ENCODE data around the gene HOXB6. TPM values are rescaled to one million over a fixed set of nuclear protein-coding genes. Genes with fewer than 3 reads are reported as not detected.
A peak's percentile ranks its signal among the peaks of the same experiment; 100 is the strongest.

The HOXB6 gene
- total and polyA plus RNA-seq, 3 experiments from 2014 or later = 0.22 to 0.37 TPM; not detected in 1

DNA sequence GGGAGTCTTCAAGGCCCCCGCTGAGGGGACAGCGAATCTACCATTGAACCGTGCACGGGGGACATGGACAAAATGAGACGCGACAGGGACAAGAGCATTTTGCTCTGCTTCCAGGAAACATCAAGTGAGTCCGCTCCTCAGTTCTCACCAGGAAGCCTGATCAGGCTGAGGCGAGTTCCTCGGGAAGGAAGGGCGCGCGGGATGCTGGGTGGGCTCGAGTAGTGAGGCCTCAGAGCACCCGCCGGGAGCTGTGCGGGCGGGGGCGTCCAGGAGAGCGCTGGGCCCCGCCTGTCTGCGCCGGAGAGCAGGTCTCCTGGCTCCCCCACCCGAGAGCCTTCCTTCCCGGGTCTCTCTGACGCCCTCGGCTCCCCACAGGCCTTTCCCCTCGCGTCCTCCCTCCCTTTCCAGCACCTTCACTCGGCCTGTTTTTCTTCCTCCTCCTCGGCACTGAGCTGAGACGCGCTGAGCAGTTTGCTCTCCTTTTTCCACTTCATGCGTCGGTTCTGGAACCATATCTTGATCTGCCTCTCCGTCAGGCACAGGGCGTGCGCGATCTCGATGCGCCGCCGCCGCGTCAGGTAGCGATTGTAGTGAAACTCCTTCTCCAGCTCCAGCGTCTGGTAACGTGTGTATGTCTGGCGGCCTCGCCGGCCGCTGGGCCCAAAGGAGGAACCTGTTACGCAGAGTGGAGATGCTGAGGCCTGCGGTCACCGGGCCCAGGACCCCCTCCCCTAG lies 8.6 kb downstream of the HOXB6 start:
- Mint-ChIP-seq H3K36me3 (no peaks in the 10 kb centered on the region), H3K4me3 (peak overlapping the region; percentile 56 to 89 (median 83)), H3K9me3 (no peaks in the 10 kb centered on the region), H3K27me3 (peaks cover 74 to 93% of the 10 kb centered on the region in 2 donors), H3K27ac (peak overlapping the region in 3 of 8 donors; percentile 15 to 47 (median 25)), H3K4me1 (peaks cover 45 to 49% (median 48%) of the 10 kb centered on the region in 3 donors)
- no peak for DNase-seq
- ChIA-PET CTCF (interaction anchor here (1.4 to 3.9 kb wide), 4 partner anchors 17 to 103 kb away, joined by 4 to 18 read pairs (median 4); no protein-coding TSS in a partner anchor), POLR2A (interaction anchor here (0.7 kb wide), 2 partner anchors 18 to 570 kb away, joined by 4 to 8 read pairs; no protein-coding TSS in a partner anchor)
- no peak overlapping the region for H3K4me3 ChIP-seq (ENCODE audit: low read length)
- no peaks in the 10 kb centered on the region for H3K36me3 ChIP-seq (ENCODE audit: insufficient read depth, low read length)
- H3K27me3 ChIP-seq (ENCODE audit: insufficient read depth, low read length, poor library complexity, severe bottlenecking) = peaks cover 74% of the 10 kb centered on the region
- no peaks in the 10 kb centered on the region for H3K9me3 ChIP-seq (ENCODE audit: low read length)
- no peak overlapping the region for H3K27ac ChIP-seq (ENCODE audit: low read depth, low read length)
- H3K4me1 ChIP-seq (ENCODE audit: insufficient read depth, low read length) = peaks cover 41% of the 10 kb centered on the region

DNA sequence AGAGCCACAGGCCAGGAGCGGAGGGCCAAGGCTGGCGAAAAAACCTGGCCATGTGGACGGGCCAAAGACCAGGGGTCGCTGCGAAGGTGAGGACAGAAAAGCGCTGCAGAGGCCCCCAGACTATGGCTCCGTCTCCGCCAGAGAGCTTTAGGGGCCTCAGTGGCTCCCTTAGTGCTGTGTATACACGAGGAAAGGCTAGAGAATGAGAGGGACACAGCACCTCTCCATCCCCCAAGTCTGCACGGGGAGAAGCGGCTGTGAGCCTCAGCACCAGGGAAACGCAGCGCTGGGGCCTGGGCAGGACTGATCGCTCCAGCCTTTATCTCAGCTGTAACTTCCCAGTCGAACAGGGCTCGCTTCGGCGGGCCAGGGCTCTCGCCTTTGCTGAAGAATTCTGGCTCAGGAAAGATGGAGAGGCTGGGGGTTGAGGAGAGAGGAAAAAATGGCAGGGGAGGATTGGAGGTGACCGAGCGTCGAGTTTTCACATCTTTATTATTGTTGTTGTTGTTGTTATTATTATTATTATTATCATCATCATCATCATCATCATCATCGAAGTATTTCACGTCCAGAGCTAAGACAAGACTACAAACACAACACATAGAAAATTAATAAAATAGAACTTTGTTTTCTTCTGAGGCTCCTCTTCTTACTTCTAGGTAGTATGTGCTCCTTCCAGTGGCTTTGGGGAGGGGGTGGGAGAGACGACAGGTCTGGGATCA lies 9.3 kb downstream of the HOXB6 start:
- Mint-ChIP-seq H3K27ac (peak overlapping the region in 1 of 8 donors; percentile 63), H3K4me3 (peak overlapping the region in 3 of 7 donors; percentile 23 to 56 (median 46)), H3K4me1 (peaks cover 45 to 49% (median 48%) of the 10 kb centered on the region in 3 donors), H3K27me3 (peaks cover 70 to 90% of the 10 kb centered on the region in 2 donors), H3K36me3 (no peaks in the 10 kb centered on the region), H3K9me3 (no peaks in the 10 kb centered on the region)
- no peaks in the 10 kb centered on the region for H3K9me3 ChIP-seq (ENCODE audit: low read length)
- no peak for DNase-seq
- peaks cover 41% of the 10 kb centered on the region for H3K4me1 ChIP-seq (ENCODE audit: insufficient read depth, low read length)
- no peaks in the 10 kb centered on the region for H3K36me3 ChIP-seq (ENCODE audit: insufficient read depth, low read length)
- no peak overlapping the region for H3K27ac ChIP-seq (ENCODE audit: low read depth, low read length)
- ChIA-PET CTCF (interaction anchor here (1.0 to 3.9 kb wide), 6 partner anchors 17 to 286 kb away, joined by 3 to 43 read pairs (median 4); no protein-coding TSS in a partner anchor), POLR2A (interaction anchor here (0.7 kb wide), 2 partner anchors 18 to 570 kb away, joined by 4 to 8 read pairs; no protein-coding TSS in a partner anchor)
- H3K27me3 ChIP-seq (ENCODE audit: insufficient read depth, low read length, poor library complexity, severe bottlenecking) = peaks cover 67% of the 10 kb centered on the region
- H3K4me3 ChIP-seq (ENCODE audit: low read length) = no peak overlapping the region

DNA sequence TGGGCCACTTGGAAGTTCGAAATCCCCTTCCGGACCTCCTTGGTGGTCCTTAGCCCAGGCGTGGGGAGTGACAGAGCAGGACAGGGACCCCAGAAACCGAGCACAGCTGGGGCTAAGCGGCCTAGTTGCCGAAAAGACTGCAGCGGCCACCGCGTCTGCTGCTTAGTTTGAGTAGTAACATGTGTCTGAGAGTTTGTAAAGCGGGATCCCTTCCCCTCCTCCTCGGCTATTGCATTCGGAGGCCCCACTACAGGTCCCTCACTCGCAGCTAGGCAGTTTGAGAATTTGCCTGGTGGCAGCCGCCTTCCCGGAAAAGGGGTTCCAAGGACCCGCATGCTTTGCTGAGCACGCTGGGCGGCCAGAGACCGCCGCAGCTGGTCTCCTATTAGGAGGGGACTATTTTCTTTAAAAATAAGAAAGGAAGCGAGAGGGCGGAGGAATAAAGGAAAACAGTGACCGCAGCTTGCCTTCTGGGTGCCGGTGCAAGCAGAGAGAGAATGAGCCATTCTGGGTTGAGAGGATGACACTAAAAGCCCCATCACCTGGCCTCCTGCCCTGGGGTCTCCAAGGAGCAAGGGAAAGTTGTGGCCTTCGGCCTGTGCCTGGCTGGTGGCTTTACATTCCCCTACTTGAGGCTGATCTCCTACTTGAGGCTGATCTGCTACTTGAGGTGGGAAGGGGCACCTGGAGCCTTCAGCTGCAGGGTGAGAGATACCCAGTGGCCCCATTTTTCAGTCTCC lies 10.1 kb downstream of the HOXB6 start:
- peaks cover 65 to 89% of the 10 kb centered on the region in 2 donors for H3K27me3 Mint-ChIP-seq
- H3K27ac Mint-ChIP-seq = no peak overlapping the region
- H3K36me3 Mint-ChIP-seq = no peaks in the 10 kb centered on the region
- H3K4me1 Mint-ChIP-seq = peaks cover 45 to 49% (median 48%) of the 10 kb centered on the region in 3 donors
- Histone ChIP-seq H3K27me3 (ENCODE audit: insufficient read depth, low read length, poor library complexity, severe bottlenecking) (peaks cover 62% of the 10 kb centered on the region), H3K27ac (ENCODE audit: low read depth, low read length) (no peak overlapping the region), H3K36me3 (ENCODE audit: insufficient read depth, low read length) (no peaks in the 10 kb centered on the region), H3K4me3 (ENCODE audit: low read length) (no peak overlapping the region), H3K9me3 (ENCODE audit: low read length) (no peaks in the 10 kb centered on the region), H3K4me1 (ENCODE audit: insufficient read depth, low read length) (peaks cover 41% of the 10 kb centered on the region)
- POLR2A ChIA-PET = no interaction called here
- DNase-seq = no peak
- CTCF ChIA-PET = interaction anchor here (1.0 to 3.9 kb wide), 5 partner anchors 18 to 285 kb away, joined by 3 to 43 read pairs (median 4); no protein-coding TSS in a partner anchor
- H3K4me3 Mint-ChIP-seq = peak overlapping the region in 1 of 7 donors; percentile 84
- no peaks in the 10 kb centered on the region for H3K9me3 Mint-ChIP-seq

DNA sequence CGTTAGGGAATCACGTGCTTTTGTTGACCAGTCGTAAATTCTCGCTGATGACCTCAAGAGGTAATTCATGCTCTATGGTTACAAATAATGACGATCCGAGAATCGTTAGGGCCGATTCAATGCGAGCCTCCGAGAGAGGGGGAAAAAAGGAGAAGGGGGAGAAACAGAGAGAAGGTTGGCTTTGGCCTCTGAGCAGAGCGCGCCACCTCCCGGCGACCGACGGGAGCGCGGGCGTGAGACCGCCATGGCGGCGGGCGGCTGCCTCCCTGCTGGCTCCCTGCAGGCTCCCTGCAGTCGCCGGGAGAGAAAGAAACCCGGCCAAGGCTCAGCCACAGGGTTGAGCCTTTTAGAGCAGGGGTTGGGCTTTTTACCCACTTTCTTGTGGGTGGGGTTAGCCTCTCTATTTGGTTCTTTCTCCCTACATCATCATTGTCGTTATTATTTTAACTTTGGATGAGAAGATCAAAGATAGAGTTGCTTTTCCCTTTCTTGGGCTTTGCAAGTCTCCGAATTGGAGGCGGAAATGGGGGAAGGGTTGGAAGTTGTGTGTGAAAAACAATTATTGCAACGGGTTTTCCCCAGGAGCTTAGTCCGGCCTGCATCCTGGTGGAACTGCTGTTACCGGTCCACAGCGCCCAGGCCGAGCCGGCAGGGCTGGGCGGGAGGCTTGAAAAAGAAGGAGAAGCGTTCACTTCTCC lies 10.8 kb downstream of the HOXB6 start:
- peak overlapping the region; percentile 61 for H3K4me3 ChIP-seq (ENCODE audit: low read length)
- POLR2A ChIA-PET = interaction anchor here (0.8 to 1.3 kb wide), 6 partner anchors 11 to 330 kb away, joined by 3 to 4 read pairs (median 3); no protein-coding TSS in a partner anchor
- H3K9me3 ChIP-seq (ENCODE audit: low read length) = no peaks in the 10 kb centered on the region
- H3K36me3 ChIP-seq (ENCODE audit: insufficient read depth, low read length) = no peaks in the 10 kb centered on the region
- Mint-ChIP-seq H3K36me3 (no peaks in the 10 kb centered on the region), H3K9me3 (no peaks in the 10 kb centered on the region), H3K4me3 (peak overlapping the region; percentile 77 to 91 (median 86)), H3K4me1 (peaks cover 45 to 48% (median 48%) of the 10 kb centered on the region in 3 donors), H3K27ac (peak overlapping the region in 1 of 8 donors; percentile 12), H3K27me3 (peaks cover 62 to 83% of the 10 kb centered on the region in 2 donors)
- peaks cover 41% of the 10 kb centered on the region for H3K4me1 ChIP-seq (ENCODE audit: insufficient read depth, low read length)
- CTCF ChIA-PET = interaction anchor here (0.9 to 3.9 kb wide), 25 partner anchors 11 to 568 kb away, joined by 3 to 43 read pairs (median 6); partner anchors contain the start of gene HOXB9
- no peak overlapping the region for H3K27ac ChIP-seq (ENCODE audit: low read depth, low read length)
- peak; percentile 70 to 84 (median 75) for DNase-seq
- peaks cover 56% of the 10 kb centered on the region for H3K27me3 ChIP-seq (ENCODE audit: insufficient read depth, low read length, poor library complexity, severe bottlenecking)

DNA sequence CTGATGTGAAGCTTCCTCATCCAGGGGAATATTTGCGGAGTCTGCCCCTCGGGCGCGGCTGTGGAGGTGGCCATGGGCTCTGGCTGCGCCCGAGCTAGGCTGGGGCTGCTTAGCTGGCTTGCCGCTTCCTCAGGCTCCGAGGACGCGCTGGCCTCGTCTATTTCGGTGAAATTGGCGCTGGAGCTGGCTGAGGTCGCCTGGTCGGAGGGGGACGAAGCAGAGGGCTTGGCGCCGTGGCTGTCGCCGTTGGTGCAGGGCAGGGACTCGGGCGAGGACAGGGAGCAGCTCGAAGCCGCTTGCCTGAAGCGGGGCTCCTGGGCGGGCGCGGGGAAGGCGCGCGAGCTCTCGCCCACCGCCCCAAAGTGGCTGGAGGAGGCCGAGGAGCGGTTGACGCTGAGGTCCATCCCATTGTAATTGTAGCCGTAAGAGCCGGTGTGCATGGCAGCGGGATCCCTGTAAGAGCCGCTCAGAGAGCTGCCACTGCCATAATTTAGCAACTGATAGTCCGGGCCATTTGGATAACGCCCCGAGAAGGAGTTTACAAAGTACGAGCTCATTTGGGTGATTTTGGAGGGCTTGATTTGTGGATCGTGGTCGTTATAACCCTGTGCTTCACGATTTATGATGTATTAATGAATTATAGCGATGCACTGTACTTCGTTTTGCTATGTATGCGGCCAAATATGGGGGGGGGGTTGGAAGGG lies 11.5 kb downstream of the HOXB6 start, which contains the start of gene HOXB5:
Gene HOXB5 (minus strand): TSS at position 654 of the 704 bp plus-strand sequence. CDS start 97 bp downstream, at position 557.
- Mint-ChIP-seq H3K4me3 (peak within 1 kb of the TSS; percentile 77 to 91 (median 86)), H3K27me3 (peaks cover 59 to 82% of the 10 kb centered on the region in 2 donors), H3K36me3 (no peaks in the 10 kb centered on the region), H3K4me1 (peaks cover 38 to 41% (median 41%) of the 10 kb centered on the region in 3 donors), H3K9me3 (no peaks in the 10 kb centered on the region), H3K27ac (peak within 1 kb of the TSS in 2 of 8 donors; percentile 12 to 53)
- H3K9me3 ChIP-seq (ENCODE audit: low read length) = no peaks in the 10 kb centered on the region
- peak within 1 kb of the TSS; percentile 61 for H3K4me3 ChIP-seq (ENCODE audit: low read length)
- H3K36me3 ChIP-seq (ENCODE audit: insufficient read depth, low read length) = no peaks in the 10 kb centered on the region
- peak in 1 of 5 donors; percentile 20 for DNase-seq
- H3K27ac ChIP-seq (ENCODE audit: low read depth, low read length) = no peak within 1 kb of the TSS
- H3K4me1 ChIP-seq (ENCODE audit: insufficient read depth, low read length) = peaks cover 35% of the 10 kb centered on the region
- POLR2A ChIA-PET = interaction anchor here (0.6 to 1.3 kb wide), 8 partner anchors 10 to 330 kb away, joined by 3 to 4 read pairs (median 3); no protein-coding TSS in a partner anchor
- CTCF ChIA-PET = interaction anchor here (0.6 to 3.9 kb wide), 40 partner anchors 10 to 568 kb away, joined by 3 to 43 read pairs (median 4); partner anchors contain the start of genes HOXB7 and HOXB9
- H3K27me3 ChIP-seq (ENCODE audit: insufficient read depth, low read length, poor library complexity, severe bottlenecking) = peaks cover 49% of the 10 kb centered on the region

DNA sequence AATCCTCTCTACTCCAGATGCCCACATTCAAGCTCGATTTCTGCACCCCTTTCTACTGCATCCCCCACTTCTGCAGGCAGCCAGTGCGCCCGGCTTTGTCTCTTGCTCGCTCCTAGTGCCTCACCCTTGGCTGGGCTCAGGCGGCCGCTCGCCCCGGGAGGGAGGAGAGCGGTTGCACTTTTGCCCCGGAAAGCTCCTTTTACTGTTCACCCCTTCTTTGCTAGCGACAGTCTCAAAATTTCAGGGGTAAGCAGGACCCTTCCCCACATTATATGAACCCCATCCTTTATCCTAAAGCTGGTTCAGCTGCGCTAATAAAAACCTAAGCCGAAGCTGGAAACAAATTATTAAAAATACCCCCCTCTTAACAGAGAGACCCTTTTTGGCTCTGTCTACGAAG lies 12.2 kb downstream of the HOXB6 start:
- Histone ChIP-seq H3K27me3 (ENCODE audit: insufficient read depth, low read length, poor library complexity, severe bottlenecking) (peaks cover 42% of the 10 kb centered on the region), H3K9me3 (ENCODE audit: low read length) (no peaks in the 10 kb centered on the region), H3K27ac (ENCODE audit: low read depth, low read length) (no peak overlapping the region), H3K4me1 (ENCODE audit: insufficient read depth, low read length) (peaks cover 29% of the 10 kb centered on the region), H3K4me3 (ENCODE audit: low read length) (peak overlapping the region; percentile 14), H3K36me3 (ENCODE audit: insufficient read depth, low read length) (no peaks in the 10 kb centered on the region)
- ChIA-PET POLR2A (interaction anchor here (0.9 to 1.3 kb wide), 3 partner anchors 16 to 87 kb away, joined by 3 to 4 read pairs (median 4); no protein-coding TSS in a partner anchor), CTCF (interaction anchor here (0.8 to 3.9 kb wide), 32 partner anchors 10 to 567 kb away, joined by 3 to 43 read pairs (median 4); partner anchors contain the start of gene HOXB7)
- Mint-ChIP-seq H3K4me1 (peaks cover 32 to 34% (median 34%) of the 10 kb centered on the region in 3 donors), H3K4me3 (peak overlapping the region; percentile 77 to 91 (median 86)), H3K27ac (peak overlapping the region in 1 of 8 donors; percentile 53), H3K27me3 (peaks cover 58 to 76% of the 10 kb centered on the region in 2 donors), H3K36me3 (no peaks in the 10 kb centered on the region), H3K9me3 (no peaks in the 10 kb centered on the region)
- DNase-seq = peak in 1 of 5 donors; percentile 48
